Measurements from ENCODE around the gene INSC. TPM values are rescaled to one million over a fixed set of nuclear protein-coding genes. Genes with fewer than 3 reads are reported as not detected.

Gene INSC
- total and polyA plus RNA-seq, 4 donors, result 3.0 to 13.9 (median 7.5) TPM

- Histone ChIP-seq H3K36me3 (ENCODE audit: control insufficient read depth, insufficient read depth, low read length) (no peaks in the 10 kb centered on the region), H3K9me3 (ENCODE audit: control insufficient read depth, insufficient read depth, low read length) (no peaks in the 10 kb centered on the region), H3K27ac (ENCODE audit: low read depth, low read length) (no peak overlapping the region), H3K4me1 (ENCODE audit: control insufficient read depth, insufficient read depth, low read length) (peaks cover 6% of the 10 kb centered on the region), H3K4me3 (ENCODE audit: low read depth, low read length) (no peak overlapping the region), H3K27me3 (ENCODE audit: control insufficient read depth, insufficient read depth, low read length) (no peaks in the 10 kb centered on the region)
- 89% methylated on average over 3 of the region's 6 CpGs for WGBS (ENCODE audit: insufficient coverage)
- no peak for DNase-seq (ENCODE audit: low read depth in 4 of 6, low spot score in 6 of 6)
Measured at GRCh38 chr11:15157606-15158137, 42.9 kb downstream of the INSC start.

- no CpG with 5 or more reads among the region's 3 CpGs for WGBS (ENCODE audit: insufficient coverage)
- Histone ChIP-seq H3K4me1 (ENCODE audit: control insufficient read depth, insufficient read depth, low read length) (peaks cover 6% of the 10 kb centered on the region), H3K27ac (ENCODE audit: low read depth, low read length) (no peak overlapping the region), H3K4me3 (ENCODE audit: low read depth, low read length) (no peak overlapping the region), H3K36me3 (ENCODE audit: control insufficient read depth, insufficient read depth, low read length) (no peaks in the 10 kb centered on the region), H3K9me3 (ENCODE audit: control insufficient read depth, insufficient read depth, low read length) (no peaks in the 10 kb centered on the region), H3K27me3 (ENCODE audit: control insufficient read depth, insufficient read depth, low read length) (no peaks in the 10 kb centered on the region)
- DNase-seq (ENCODE audit: low read depth in 4 of 6, low spot score in 6 of 6), result no peak
Measured at GRCh38 chr11:15158351-15159015, 43.8 kb downstream of the INSC start.

- WGBS (ENCODE audit: insufficient coverage), result 100% methylated on average over 1 of the region's 2 CpGs
Measured at GRCh38 chr11:15159085-15159484, 44.4 kb downstream of the INSC start.

GRCh38 chr11:15161790-15162189, 47.1 kb downstream of the INSC start:
- Histone ChIP-seq H3K27me3 (ENCODE audit: control insufficient read depth, insufficient read depth, low read length) (no peaks in the 10 kb centered on the region), H3K4me1 (ENCODE audit: control insufficient read depth, insufficient read depth, low read length) (peaks cover 6% of the 10 kb centered on the region), H3K9me3 (ENCODE audit: control insufficient read depth, insufficient read depth, low read length) (no peaks in the 10 kb centered on the region), H3K4me3 (ENCODE audit: low read depth, low read length) (no peak overlapping the region), H3K36me3 (ENCODE audit: control insufficient read depth, insufficient read depth, low read length) (no peaks in the 10 kb centered on the region), H3K27ac (ENCODE audit: low read depth, low read length) (no peak overlapping the region)
- no peak for DNase-seq (ENCODE audit: low read depth in 4 of 6, low spot score in 6 of 6)
- 75% methylated on average over 1 of the region's 1 CpG for WGBS (ENCODE audit: insufficient coverage)

More at GRCh38 chr11:15159085-15159484, 44.4 kb downstream of the INSC start:
- no peaks in the 10 kb centered on the region for H3K9me3 ChIP-seq (ENCODE audit: control insufficient read depth, insufficient read depth, low read length)
- H3K4me1 ChIP-seq (ENCODE audit: control insufficient read depth, insufficient read depth, low read length), result peaks cover 6% of the 10 kb centered on the region
- H3K36me3 ChIP-seq (ENCODE audit: control insufficient read depth, insufficient read depth, low read length), result no peaks in the 10 kb centered on the region
- H3K27me3 ChIP-seq (ENCODE audit: control insufficient read depth, insufficient read depth, low read length), result no peaks in the 10 kb centered on the region
- H3K27ac ChIP-seq (ENCODE audit: low read depth, low read length), result no peak overlapping the region
- H3K4me3 ChIP-seq (ENCODE audit: low read depth, low read length), result no peak overlapping the region
- no peak for DNase-seq (ENCODE audit: low read depth in 4 of 6, low spot score in 6 of 6)

GRCh38 chr11:15163136-15163535, 48.4 kb downstream of the INSC start:
- Histone ChIP-seq H3K4me1 (ENCODE audit: control insufficient read depth, insufficient read depth, low read length) (peaks cover 3% of the 10 kb centered on the region), H3K9me3 (ENCODE audit: control insufficient read depth, insufficient read depth, low read length) (no peaks in the 10 kb centered on the region), H3K4me3 (ENCODE audit: low read depth, low read length) (no peak overlapping the region), H3K27me3 (ENCODE audit: control insufficient read depth, insufficient read depth, low read length) (no peaks in the 10 kb centered on the region), H3K36me3 (ENCODE audit: control insufficient read depth, insufficient read depth, low read length) (no peaks in the 10 kb centered on the region), H3K27ac (ENCODE audit: low read depth, low read length) (no peak overlapping the region)
- DNase-seq (ENCODE audit: low read depth in 4 of 6, low spot score in 6 of 6), result no peak

DNA sequence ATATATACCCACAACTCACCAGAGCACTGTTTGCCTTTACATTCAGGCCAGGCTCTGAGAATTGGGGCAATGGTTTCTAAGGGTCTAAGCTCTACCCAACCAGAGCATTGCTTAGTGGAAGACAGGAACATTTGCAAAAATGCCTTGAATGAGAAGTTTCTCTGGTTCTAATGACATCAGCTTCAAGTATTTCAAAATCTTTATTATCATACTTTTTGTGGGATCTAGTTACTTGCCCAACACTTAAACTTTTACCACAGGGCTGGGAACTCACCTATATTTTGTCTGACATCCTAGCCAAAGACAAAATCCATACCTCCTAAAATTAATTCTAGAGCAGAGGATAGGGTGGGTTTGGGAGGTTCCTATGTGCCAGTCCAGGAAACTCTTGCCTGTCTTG, 51.5 kb downstream of the INSC start:
- Histone ChIP-seq H3K4me3 (ENCODE audit: low read depth, low read length) (no peak overlapping the region), H3K9me3 (ENCODE audit: control insufficient read depth, insufficient read depth, low read length) (no peaks in the 10 kb centered on the region), H3K36me3 (ENCODE audit: control insufficient read depth, insufficient read depth, low read length) (no peaks in the 10 kb centered on the region), H3K4me1 (ENCODE audit: control insufficient read depth, insufficient read depth, low read length) (no peaks in the 10 kb centered on the region), H3K27me3 (ENCODE audit: control insufficient read depth, insufficient read depth, low read length) (no peaks in the 10 kb centered on the region), H3K27ac (ENCODE audit: low read depth, low read length) (no peak overlapping the region)
- DNase-seq (ENCODE audit: low read depth in 4 of 6, low spot score in 6 of 6), result no peak

DNA sequence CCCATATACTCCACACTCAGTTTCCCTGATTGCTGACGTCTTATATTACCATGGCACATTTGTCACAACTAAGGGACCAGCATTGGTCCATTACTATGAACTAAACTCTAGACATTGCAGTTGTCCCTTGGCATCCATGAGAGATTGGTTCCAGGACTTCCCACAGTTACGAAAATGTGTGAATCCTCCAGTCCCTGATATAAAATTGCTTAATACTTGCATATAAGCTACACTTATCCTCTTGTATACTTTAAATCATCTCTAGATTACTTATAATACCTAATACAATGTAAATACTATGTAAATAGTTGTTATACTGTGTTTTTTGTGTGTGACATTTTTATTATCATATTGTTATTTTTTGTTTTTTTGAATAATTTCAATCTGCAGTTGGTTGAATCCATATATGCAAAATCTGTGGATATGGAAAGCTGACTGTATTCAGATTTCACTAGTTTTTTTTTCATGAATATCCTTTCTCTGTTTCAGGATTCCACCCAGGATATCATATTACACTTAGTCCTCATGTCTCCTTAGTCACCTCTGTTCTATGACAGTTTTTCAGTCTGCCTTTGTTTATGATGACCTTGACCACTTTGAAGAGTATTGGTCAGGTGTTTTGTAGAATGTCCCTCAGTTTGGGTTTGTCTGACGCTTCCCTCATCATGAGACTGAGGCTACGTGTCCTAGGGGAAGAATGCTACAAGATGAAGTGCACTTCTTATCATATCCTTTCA, 55.3 kb downstream of the INSC start:
- no peak for DNase-seq (ENCODE audit: low read depth in 4 of 6, low spot score in 6 of 6)
- Histone ChIP-seq H3K4me3 (ENCODE audit: low read depth, low read length) (no peak overlapping the region), H3K36me3 (ENCODE audit: control insufficient read depth, insufficient read depth, low read length) (no peaks in the 10 kb centered on the region), H3K9me3 (ENCODE audit: control insufficient read depth, insufficient read depth, low read length) (no peaks in the 10 kb centered on the region), H3K27ac (ENCODE audit: low read depth, low read length) (no peak overlapping the region), H3K27me3 (ENCODE audit: control insufficient read depth, insufficient read depth, low read length) (no peaks in the 10 kb centered on the region), H3K4me1 (ENCODE audit: control insufficient read depth, insufficient read depth, low read length) (no peaks in the 10 kb centered on the region)
- WGBS (ENCODE audit: insufficient coverage), result 80% methylated on average over 1 of the region's 4 CpGs

DNA sequence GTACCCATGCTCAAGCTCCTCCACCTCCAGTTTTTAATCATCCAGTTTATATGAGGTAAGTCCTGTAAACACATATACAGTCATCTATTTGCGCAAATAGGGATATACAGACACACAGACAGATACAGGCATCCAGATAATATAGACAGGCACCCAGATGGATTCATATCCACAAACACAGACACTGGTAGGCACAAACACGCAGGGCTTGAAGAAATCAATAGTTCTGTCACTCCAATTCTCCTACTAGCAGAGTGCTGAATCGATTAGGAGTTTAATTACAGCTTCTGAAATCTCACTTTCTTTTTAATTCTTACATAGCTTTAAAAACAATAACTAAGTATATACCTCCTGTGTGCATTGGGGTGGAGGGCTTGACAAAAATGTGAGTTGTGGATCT, 56.0 kb downstream of the INSC start:
- DNase-seq (ENCODE audit: low read depth in 4 of 6, low spot score in 6 of 6), result no peak
- no peak overlapping the region for H3K27ac ChIP-seq (ENCODE audit: low read depth, low read length)
- H3K9me3 ChIP-seq (ENCODE audit: control insufficient read depth, insufficient read depth, low read length), result no peaks in the 10 kb centered on the region
- no peaks in the 10 kb centered on the region for H3K27me3 ChIP-seq (ENCODE audit: control insufficient read depth, insufficient read depth, low read length)
- WGBS (ENCODE audit: insufficient coverage), result no CpG with 5 or more reads among the region's 3 CpGs
- no peaks in the 10 kb centered on the region for H3K4me1 ChIP-seq (ENCODE audit: control insufficient read depth, insufficient read depth, low read length)
- no peak overlapping the region for H3K4me3 ChIP-seq (ENCODE audit: low read depth, low read length)
- H3K36me3 ChIP-seq (ENCODE audit: control insufficient read depth, insufficient read depth, low read length), result no peaks in the 10 kb centered on the region

DNA sequence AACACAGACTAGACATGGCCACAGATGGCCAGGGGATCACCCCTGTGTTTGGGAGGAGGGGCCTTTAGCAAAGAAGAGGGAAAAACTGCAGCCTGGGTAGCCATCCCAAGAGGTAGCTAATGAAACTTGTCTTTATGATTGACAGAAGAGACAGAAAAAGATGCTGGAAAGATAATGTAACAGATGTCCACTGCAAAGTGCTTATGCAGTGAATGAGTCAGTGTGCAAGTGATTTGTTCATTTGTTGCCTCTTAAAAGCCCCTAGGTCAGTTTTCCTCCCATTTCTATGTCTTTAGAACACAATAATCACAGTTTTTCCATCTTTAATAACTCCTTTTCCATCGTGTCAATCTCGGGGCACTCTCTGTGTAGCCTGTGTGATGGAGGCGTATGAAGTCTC, 57.2 kb downstream of the INSC start:
- Histone ChIP-seq H3K27ac (ENCODE audit: low read depth, low read length) (no peak overlapping the region), H3K36me3 (ENCODE audit: control insufficient read depth, insufficient read depth, low read length) (no peaks in the 10 kb centered on the region), H3K9me3 (ENCODE audit: control insufficient read depth, insufficient read depth, low read length) (no peaks in the 10 kb centered on the region), H3K27me3 (ENCODE audit: control insufficient read depth, insufficient read depth, low read length) (no peaks in the 10 kb centered on the region), H3K4me3 (ENCODE audit: low read depth, low read length) (no peak overlapping the region), H3K4me1 (ENCODE audit: control insufficient read depth, insufficient read depth, low read length) (no peaks in the 10 kb centered on the region)
- no peak for DNase-seq (ENCODE audit: low read depth in 4 of 6, low spot score in 6 of 6)
- WGBS (ENCODE audit: insufficient coverage), result 80% methylated on average over 1 of the region's 3 CpGs

DNA sequence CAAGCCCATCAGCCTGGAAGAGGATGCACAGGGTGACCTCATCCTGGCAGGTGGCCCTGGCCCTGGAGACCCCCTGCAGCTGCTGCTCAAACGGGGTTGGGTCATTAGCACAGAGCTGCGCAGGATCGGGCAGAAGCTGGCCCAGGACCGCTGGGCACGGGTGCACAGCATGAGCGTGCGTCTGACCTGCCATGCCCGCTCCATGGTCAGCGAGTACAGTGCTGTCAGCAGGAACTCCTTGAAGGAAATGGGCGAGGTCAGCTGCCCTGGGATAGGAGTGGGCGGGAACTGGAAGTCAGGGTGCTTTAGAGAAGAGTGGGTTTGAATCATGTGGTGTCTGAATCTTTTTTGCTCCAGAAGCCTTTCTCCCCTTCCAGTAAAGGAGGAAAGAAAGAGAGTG, 61.1 kb downstream of the INSC start:
- Histone ChIP-seq H3K4me1 (ENCODE audit: control insufficient read depth, insufficient read depth, low read length) (no peaks in the 10 kb centered on the region), H3K36me3 (ENCODE audit: control insufficient read depth, insufficient read depth, low read length) (no peaks in the 10 kb centered on the region), H3K9me3 (ENCODE audit: control insufficient read depth, insufficient read depth, low read length) (no peaks in the 10 kb centered on the region), H3K4me3 (ENCODE audit: low read depth, low read length) (no peak overlapping the region), H3K27me3 (ENCODE audit: control insufficient read depth, insufficient read depth, low read length) (no peaks in the 10 kb centered on the region), H3K27ac (ENCODE audit: low read depth, low read length) (no peak overlapping the region)
- WGBS (ENCODE audit: insufficient coverage), result 90% methylated on average over 10 of the region's 11 CpGs
- no peak for DNase-seq (ENCODE audit: low read depth in 4 of 6, low spot score in 6 of 6)
